SK-N-SH treated with all-trans-retinoic acid at 6 μM for 48 hours (cell line): ENCODE data around the gene SFXN5.

Experiments used
- CSDC2 ChIP-seq: fragments of 250-450 bp; sonication (Bioruptor Pico); IDR thresholded peaks from 2 replicates; pipeline ENCODE4 v1.5.0; 2020; ENCODE audit warnings: mild to moderate bottlenecking, moderate library complexity
- ESRRG ChIP-seq: fragments of 250-450 bp; sonication (Bioruptor Pico); IDR thresholded peaks from 2 replicates; pipeline ENCODE4 v1.6.1; 2021; ENCODE audit warnings: mild to moderate bottlenecking
- OSR1 ChIP-seq: fragments of 250-450 bp; sonication (Bioruptor Pico); IDR thresholded peaks from 2 replicates; pipeline ENCODE4 v1.8.0; 2022; ENCODE audit warnings: moderate library complexity, mild to moderate bottlenecking, inconsistent platforms
- PATZ1 ChIP-seq: fragments of 250-450 bp; sonication (Bioruptor Pico); IDR thresholded peaks from 2 replicates; pipeline ENCODE4 v1.8.0; 2020; ENCODE audit warnings: mild to moderate bottlenecking, moderate library complexity, borderline replicate concordance
- SNAI2 ChIP-seq: fragments of 250-450 bp; sonication (Bioruptor Pico); IDR thresholded peaks from 2 replicates; pipeline ENCODE4 v1.5.0; 2020; ENCODE audit warnings: mild to moderate bottlenecking, moderate library complexity
- TSHZ2 ChIP-seq: fragments of 250-450 bp; sonication (Bioruptor Pico); IDR thresholded peaks from 2 replicates; pipeline ENCODE4 v1.5.0; 2020; ENCODE audit warnings: mild to moderate bottlenecking, moderate library complexity
- ZNF565 ChIP-seq: fragments of 450-650 bp; formaldehyde crosslinking; conservative IDR thresholded peaks from 2 replicates; pipeline ENCODE4 v1.5.0; 2020; ENCODE audit warnings: low read depth, mild to moderate bottlenecking, moderate library complexity

GRCh38 chr2:73034661-73035375 is 36.7 kb downstream of the SFXN5 start:
- TF ChIP-seq CSDC2 (CRISPR knock-in tag) (no peak), ZNF565 (CRISPR knock-in tag) (no peak), TSHZ2 (no peak), OSR1 (CRISPR knock-in tag) (no peak), PATZ1 (CRISPR knock-in tag) (no peak), SNAI2 (no peak), ESRRG (CRISPR knock-in tag) (no peak)
